ENCODE measurements around the gene TAC4.

GRCh38 chr17:49851387-49852291, 3.8 kb upstream of the TAC4 start:
- peak; percentile 60 to 66 (median 61) for TF ChIP-seq CTCF (IDR thresholded peaks at IDR 0.05)
- TF ChIP-seq POLR2A (IDR thresholded peaks at IDR 0.05): no peak

Data from breast epithelium (tissue), 3 donors.